ENCODE measurements around the gene REV3L.

GRCh38 chr6:111381728-111382127 is 101.3 kb downstream of the REV3L start:
- TF ChIP-seq HOXA7 (CRISPR knock-in tag; IDR thresholded peaks at IDR 0.05), result no peak
- no peak for TF ChIP-seq PBX3 (IDR thresholded peaks at IDR 0.05)
- no peak for TF ChIP-seq MAX (IDR thresholded peaks at IDR 0.05)
- TF ChIP-seq KDM5A (IDR thresholded peaks at IDR 0.05), result no peak
- no peak for TF ChIP-seq POLR2A (IDR thresholded peaks at IDR 0.05; ENCODE audit: low read length)
- TF ChIP-seq, protein P1, sequence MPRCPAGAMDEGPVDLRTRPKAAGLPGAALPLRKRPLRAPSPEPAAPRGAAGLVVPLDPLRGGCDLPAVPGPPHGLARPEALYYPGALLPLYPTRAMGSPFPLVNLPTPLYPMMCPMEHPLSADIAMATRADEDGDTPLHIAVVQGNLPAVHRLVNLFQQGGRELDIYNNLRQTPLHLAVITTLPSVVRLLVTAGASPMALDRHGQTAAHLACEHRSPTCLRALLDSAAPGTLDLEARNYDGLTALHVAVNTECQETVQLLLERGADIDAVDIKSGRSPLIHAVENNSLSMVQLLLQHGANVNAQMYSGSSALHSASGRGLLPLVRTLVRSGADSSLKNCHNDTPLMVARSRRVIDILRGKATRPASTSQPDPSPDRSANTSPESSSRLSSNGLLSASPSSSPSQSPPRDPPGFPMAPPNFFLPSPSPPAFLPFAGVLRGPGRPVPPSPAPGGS (IDR thresholded peaks at IDR 0.05), result no peak
- no peak for TF ChIP-seq CTCF (IDR thresholded peaks at IDR 0.05)
- TF ChIP-seq RFX5 (IDR thresholded peaks at IDR 0.05), result no peak
- TF ChIP-seq EP300 (IDR thresholded peaks at IDR 0.05), result no peak
- TF ChIP-seq ESRRA (IDR thresholded peaks at IDR 0.05; ENCODE audit: borderline replicate concordance, low read length), result no peak

Data from A549 (cell line).